WTC11 (cell line): ENCODE data around the gene PROM2. TPM values are rescaled to one million over a fixed set of nuclear protein-coding genes. Genes with fewer than 3 reads are reported as not detected.
A peak's percentile ranks its signal among the peaks of the same experiment; 100 is the strongest.

Experiments used
- ATAC-seq: fragments of 200-7000 bp; cut with Tn5 transposase; 2 replicates; pipeline ENCODE4 v1.10.0; 2021; ENCODE audit warnings: mild to moderate bottlenecking, moderate library complexity
- CTCF ChIA-PET: fragments of 300-600 bp; sonication (Branson Sonifier 250); formaldehyde crosslinking; loops from one replicate; lab custom pipeline; 2021; ENCODE audit warnings: antibody characterized with exemption; lab: Charles Lee
- POLR2A ChIA-PET: fragments of 350-600 bp; sonication (Branson Sonifier 250); formaldehyde crosslinking; loops from one replicate; lab custom pipeline; 2021; ENCODE audit warnings: antibody characterized with exemption; lab: Charles Lee
- DNase-seq: peaks from one replicate; pipeline ENCODE4 v3.0.0; 2021; ENCODE audit warnings: low spot score
- H3K27ac Mint-ChIP-seq: 2 replicates; pipeline ENCODE4 v1.8.0; 2021; ENCODE audit warnings: mixed read lengths
- H3K27me3 Mint-ChIP-seq: 2 replicates; pipeline ENCODE4 v1.8.0; 2021; ENCODE audit warnings: low read depth, mild to moderate bottlenecking, moderate library complexity, mixed read lengths
- H3K36me3 Mint-ChIP-seq: 2 replicates; pipeline ENCODE4 v1.8.0; 2021; ENCODE audit warnings: mixed read lengths
- H3K4me1 Mint-ChIP-seq: 2 replicates; pipeline ENCODE4 v1.8.0; 2022; ENCODE audit warnings: mixed read lengths
- H3K4me3 Mint-ChIP-seq: 2 replicates; pipeline ENCODE4 v1.8.0; 2021; ENCODE audit warnings: mild to moderate bottlenecking, moderate library complexity, mixed read lengths
- H3K9me3 Mint-ChIP-seq: 2 replicates; pipeline ENCODE4 v1.8.0; 2021; ENCODE audit warnings: mixed read lengths
- AR ChIP-seq: fragments of 250-450 bp; sonication (Bioruptor Pico); IDR thresholded peaks from 2 replicates; pipeline ENCODE4 v1.9.0; 2021; ENCODE audit warnings: mild to moderate bottlenecking
- CREB1 ChIP-seq: sonication (generic); formaldehyde crosslinking; IDR thresholded peaks from 2 replicates; pipeline ENCODE4 v1.8.0; 2023; ENCODE audit warnings: mild to moderate bottlenecking, missing genetic modification reagents
- CREM ChIP-seq: sonication (generic); formaldehyde crosslinking; IDR thresholded peaks from 2 replicates; pipeline ENCODE4 v1.8.1; 2022; ENCODE audit warnings: mild to moderate bottlenecking, missing genetic modification reagents, moderate library complexity
- EMX1 ChIP-seq: fragments of 250-450 bp; sonication (Bioruptor Pico); IDR thresholded peaks from 2 replicates; pipeline ENCODE4 v1.8.0; 2021; ENCODE audit warnings: mild to moderate bottlenecking
- KAT7 ChIP-seq: sonication (generic); formaldehyde crosslinking; IDR thresholded peaks from 2 replicates; pipeline ENCODE4 v1.8.1; 2023; ENCODE audit warnings: missing genetic modification reagents, mild to moderate bottlenecking, borderline replicate concordance
- NFYB ChIP-seq: sonication (generic); formaldehyde crosslinking; conservative IDR thresholded peaks from 2 replicates; pipeline ENCODE4 v1.8.0; 2022; ENCODE audit warnings: low read depth, missing genetic modification reagents
- NR3C1 ChIP-seq: sonication (generic); formaldehyde crosslinking; conservative IDR thresholded peaks from 2 replicates; pipeline ENCODE4 v1.8.1; 2023; ENCODE audit warnings: low read depth, mild to moderate bottlenecking, missing genetic modification reagents
- OVOL2 ChIP-seq: fragments of 250-450 bp; sonication (Bioruptor Pico); IDR thresholded peaks from 2 replicates; pipeline ENCODE4 v1.9.0; 2021; ENCODE audit warnings: mild to moderate bottlenecking, borderline replicate concordance
- RELA ChIP-seq: sonication (generic); formaldehyde crosslinking; IDR thresholded peaks from 2 replicates; pipeline ENCODE4 v1.8.1; 2022; ENCODE audit warnings: missing genetic modification reagents, mild to moderate bottlenecking, borderline replicate concordance
- USF2 ChIP-seq: sonication (generic); formaldehyde crosslinking; IDR thresholded peaks from 2 replicates; pipeline ENCODE4 v1.8.1; 2023; ENCODE audit warnings: mild to moderate bottlenecking, missing genetic modification reagents, moderate library complexity
- ZNF121 ChIP-seq: sonication (generic); formaldehyde crosslinking; IDR thresholded peaks from 2 replicates; pipeline ENCODE4 v1.8.0; 2023; ENCODE audit warnings: missing genetic modification reagents
- ZNF416 ChIP-seq: fragments of 250-450 bp; sonication (Bioruptor Pico); IDR thresholded peaks from 2 replicates; pipeline ENCODE4 v1.9.0; 2021; ENCODE audit warnings: mild to moderate bottlenecking, inconsistent platforms
- total RNA-seq: library from RNA; stranded (reverse); gene quantifications from 3 replicates; pipeline ENCODE4 v1.2.3, GENCODE V29; 2021
- TF ChIP-seq, protein P1 (sequence below): fragments of 250-450 bp; sonication (Bioruptor Pico); IDR thresholded peaks from 2 replicates; pipeline ENCODE4 v1.8.0; 2021; ENCODE audit warnings: mild to moderate bottlenecking
- TF ChIP-seq, protein P2 (sequence below): sonication (generic); formaldehyde crosslinking; IDR thresholded peaks from 2 replicates; pipeline ENCODE4 v1.8.0; 2022; ENCODE audit warnings: missing genetic modification reagents
- TF ChIP-seq, protein P3 (sequence below): fragments of 250-450 bp; sonication (Bioruptor Pico); IDR thresholded peaks from 2 replicates; pipeline ENCODE4 v1.9.0; 2021; ENCODE audit warnings: mild to moderate bottlenecking
- TF ChIP-seq, protein P4 (sequence below): fragments of 250-450 bp; sonication (Bioruptor Pico); conservative IDR thresholded peaks from 2 replicates; pipeline ENCODE4 v1.9.0; 2021; ENCODE audit warnings: mild to moderate bottlenecking
- TF ChIP-seq, protein P5 (sequence below): sonication (generic); formaldehyde crosslinking; IDR thresholded peaks from 2 replicates; pipeline ENCODE4 v1.8.1; 2022; ENCODE audit warnings: low read depth, mild to moderate bottlenecking, moderate library complexity, missing genetic modification reagents, borderline replicate concordance
- TF ChIP-seq, protein P6 (sequence below): sonication (generic); formaldehyde crosslinking; IDR thresholded peaks from 2 replicates; pipeline ENCODE4 v1.8.1; 2023; ENCODE audit warnings: mild to moderate bottlenecking, missing genetic modification reagents, borderline replicate concordance

PROM2 gene
- total RNA-seq, 1 experiment from 2014 or later, result 8.3 TPM

- TF ChIP-seq, protein P1, sequence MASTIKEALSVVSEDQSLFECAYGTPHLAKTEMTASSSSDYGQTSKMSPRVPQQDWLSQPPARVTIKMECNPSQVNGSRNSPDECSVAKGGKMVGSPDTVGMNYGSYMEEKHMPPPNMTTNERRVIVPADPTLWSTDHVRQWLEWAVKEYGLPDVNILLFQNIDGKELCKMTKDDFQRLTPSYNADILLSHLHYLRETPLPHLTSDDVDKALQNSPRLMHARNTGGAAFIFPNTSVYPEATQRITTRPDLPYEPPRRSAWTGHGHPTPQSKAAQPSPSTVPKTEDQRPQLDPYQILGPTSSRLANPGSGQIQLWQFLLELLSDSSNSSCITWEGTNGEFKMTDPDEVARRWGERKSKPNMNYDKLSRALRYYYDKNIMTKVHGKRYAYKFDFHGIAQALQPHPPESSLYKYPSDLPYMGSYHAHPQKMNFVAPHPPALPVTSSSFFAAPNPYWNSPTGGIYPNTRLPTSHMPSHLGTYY, result no peak
- TF ChIP-seq, protein P2, sequence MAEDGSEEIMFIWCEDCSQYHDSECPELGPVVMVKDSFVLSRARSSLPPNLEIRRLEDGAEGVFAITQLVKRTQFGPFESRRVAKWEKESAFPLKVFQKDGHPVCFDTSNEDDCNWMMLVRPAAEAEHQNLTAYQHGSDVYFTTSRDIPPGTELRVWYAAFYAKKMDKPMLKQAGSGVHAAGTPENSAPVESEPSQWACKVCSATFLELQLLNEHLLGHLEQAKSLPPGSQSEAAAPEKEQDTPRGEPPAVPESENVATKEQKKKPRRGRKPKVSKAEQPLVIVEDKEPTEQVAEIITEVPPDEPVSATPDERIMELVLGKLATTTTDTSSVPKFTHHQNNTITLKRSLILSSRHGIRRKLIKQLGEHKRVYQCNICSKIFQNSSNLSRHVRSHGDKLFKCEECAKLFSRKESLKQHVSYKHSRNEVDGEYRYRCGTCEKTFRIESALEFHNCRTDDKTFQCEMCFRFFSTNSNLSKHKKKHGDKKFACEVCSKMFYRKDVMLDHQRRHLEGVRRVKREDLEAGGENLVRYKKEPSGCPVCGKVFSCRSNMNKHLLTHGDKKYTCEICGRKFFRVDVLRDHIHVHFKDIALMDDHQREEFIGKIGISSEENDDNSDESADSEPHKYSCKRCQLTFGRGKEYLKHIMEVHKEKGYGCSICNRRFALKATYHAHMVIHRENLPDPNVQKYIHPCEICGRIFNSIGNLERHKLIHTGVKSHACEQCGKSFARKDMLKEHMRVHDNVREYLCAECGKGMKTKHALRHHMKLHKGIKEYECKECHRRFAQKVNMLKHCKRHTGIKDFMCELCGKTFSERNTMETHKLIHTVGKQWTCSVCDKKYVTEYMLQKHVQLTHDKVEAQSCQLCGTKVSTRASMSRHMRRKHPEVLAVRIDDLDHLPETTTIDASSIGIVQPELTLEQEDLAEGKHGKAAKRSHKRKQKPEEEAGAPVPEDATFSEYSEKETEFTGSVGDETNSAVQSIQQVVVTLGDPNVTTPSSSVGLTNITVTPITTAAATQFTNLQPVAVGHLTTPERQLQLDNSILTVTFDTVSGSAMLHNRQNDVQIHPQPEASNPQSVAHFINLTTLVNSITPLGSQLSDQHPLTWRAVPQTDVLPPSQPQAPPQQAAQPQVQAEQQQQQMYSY, result no peak
- TF ChIP-seq, protein P3, sequence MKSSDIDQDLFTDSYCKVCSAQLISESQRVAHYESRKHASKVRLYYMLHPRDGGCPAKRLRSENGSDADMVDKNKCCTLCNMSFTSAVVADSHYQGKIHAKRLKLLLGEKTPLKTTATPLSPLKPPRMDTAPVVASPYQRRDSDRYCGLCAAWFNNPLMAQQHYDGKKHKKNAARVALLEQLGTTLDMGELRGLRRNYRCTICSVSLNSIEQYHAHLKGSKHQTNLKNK (CRISPR knock-in tag), result no peak
- TF ChIP-seq, protein P4, sequence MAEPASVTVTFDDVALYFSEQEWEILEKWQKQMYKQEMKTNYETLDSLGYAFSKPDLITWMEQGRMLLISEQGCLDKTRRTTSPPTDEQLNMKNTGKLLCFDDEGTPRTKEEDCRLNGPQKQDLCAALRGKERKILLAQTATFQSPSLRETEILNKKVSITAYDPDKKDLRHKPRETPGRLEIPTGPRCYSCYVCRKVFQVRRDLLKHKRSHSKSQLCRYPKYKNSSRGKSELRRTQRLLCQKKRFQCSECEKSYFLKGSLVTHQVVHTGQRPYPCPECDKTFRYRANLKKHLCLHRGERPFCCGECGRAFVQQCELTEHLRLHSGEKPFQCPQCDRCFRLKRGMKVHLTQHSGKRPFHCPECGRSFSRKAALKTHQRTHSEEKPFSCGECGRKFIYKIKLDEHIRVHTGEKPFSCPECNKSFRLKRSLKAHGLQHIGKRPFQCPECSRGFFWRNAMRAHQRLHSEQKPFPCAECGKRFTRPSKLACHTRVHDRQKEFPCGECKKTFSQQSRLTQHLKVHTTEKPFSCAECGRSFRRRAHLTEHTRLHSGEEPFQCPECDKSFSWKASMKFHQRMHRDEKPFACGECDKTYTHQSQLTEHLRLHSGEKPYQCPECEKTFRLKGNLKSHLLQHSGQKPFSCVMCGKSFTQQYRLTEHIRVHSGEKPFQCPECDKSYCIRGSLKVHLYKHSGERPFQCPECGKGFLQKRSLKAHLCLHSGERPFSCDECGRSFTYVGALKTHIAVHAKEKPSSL (CRISPR knock-in tag), result no peak
- TF ChIP-seq CREM (CRISPR knock-in tag), result no peak
Observed at GRCh38 chr2:95327861-95328260, 53.6 kb downstream of the PROM2 start (continued).

DNA sequence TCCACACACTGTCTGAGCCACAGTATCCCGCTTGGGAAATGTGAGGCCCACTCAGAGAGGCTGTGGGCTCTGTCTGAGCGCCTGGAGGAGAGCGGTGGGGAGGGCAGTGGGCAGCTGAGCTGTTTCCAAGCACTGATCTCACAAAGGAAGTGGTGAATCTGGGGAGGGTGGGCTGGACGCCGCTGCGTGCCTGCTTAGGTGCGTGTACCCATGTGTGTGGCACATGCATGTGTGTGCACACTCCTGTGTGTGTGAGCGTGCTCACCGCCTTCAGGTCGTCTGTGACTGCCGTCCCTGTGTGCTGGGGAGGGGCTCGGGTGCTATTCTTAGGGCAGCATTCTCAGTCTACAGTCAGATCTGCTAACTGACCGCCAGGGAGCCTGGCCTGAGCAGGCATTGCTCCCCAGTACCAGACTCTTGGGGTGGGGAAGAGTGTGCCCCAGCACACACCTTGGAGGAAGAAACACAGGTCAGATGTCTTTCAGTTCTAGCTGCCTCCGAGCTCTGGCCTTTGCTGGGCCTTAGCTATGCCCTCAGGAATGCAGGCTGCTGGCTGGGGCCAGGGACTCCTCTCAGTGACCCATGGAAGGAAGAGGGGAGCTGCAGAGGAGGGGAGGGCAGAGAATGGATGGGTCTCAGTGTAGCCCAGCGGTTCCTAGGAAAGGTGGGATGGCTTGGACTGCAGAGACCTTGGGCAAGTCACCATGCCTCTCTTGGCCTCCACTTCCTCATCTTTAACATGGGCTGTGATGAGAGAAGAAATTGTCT lies 54.3 kb downstream of the PROM2 start:
- Mint-ChIP-seq H3K4me3 (no peak overlapping the region), H3K36me3 (no peaks in the 10 kb centered on the region), H3K27ac (no peak overlapping the region), H3K4me1 (0 out of 2 replicates have a peak, but pooled peaks cover 2% of the 10 kb centered on the region), H3K9me3 (peaks cover 9% of the 10 kb centered on the region), H3K27me3 (no peaks in the 10 kb centered on the region; the same call in 1 of the 2 replicates)
- POLR2A ChIA-PET, result no interaction called here
- CTCF ChIA-PET, result interaction anchor here (0.6 to 5.2 kb wide), 9 partner anchors 9 to 305 kb away, joined by 3 to 28 read pairs (median 6); no protein-coding TSS in a partner anchor
- DNase-seq (no peak), ATAC-seq (peak; percentile 20; the same call in 1 of the 2 replicates)
- TF ChIP-seq EMX1 (CRISPR knock-in tag), result no peak
- no peak for TF ChIP-seq USF2 (CRISPR knock-in tag)
- TF ChIP-seq NR3C1 (CRISPR knock-in tag), result no peak
- TF ChIP-seq CREB1 (CRISPR knock-in tag), result no peak
- TF ChIP-seq NFYB (CRISPR knock-in tag), result no peak
- no peak for TF ChIP-seq OVOL2
- TF ChIP-seq ZNF121 (CRISPR knock-in tag), result no peak
- no peak for TF ChIP-seq ZNF416 (CRISPR knock-in tag)
- TF ChIP-seq, protein P5, sequence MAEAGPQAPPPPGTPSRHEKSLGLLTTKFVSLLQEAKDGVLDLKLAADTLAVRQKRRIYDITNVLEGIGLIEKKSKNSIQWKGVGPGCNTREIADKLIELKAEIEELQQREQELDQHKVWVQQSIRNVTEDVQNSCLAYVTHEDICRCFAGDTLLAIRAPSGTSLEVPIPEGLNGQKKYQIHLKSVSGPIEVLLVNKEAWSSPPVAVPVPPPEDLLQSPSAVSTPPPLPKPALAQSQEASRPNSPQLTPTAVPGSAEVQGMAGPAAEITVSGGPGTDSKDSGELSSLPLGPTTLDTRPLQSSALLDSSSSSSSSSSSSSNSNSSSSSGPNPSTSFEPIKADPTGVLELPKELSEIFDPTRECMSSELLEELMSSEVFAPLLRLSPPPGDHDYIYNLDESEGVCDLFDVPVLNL (CRISPR knock-in tag), result no peak
- no peak for TF ChIP-seq KAT7 (CRISPR knock-in tag)
- TF ChIP-seq, protein P6, sequence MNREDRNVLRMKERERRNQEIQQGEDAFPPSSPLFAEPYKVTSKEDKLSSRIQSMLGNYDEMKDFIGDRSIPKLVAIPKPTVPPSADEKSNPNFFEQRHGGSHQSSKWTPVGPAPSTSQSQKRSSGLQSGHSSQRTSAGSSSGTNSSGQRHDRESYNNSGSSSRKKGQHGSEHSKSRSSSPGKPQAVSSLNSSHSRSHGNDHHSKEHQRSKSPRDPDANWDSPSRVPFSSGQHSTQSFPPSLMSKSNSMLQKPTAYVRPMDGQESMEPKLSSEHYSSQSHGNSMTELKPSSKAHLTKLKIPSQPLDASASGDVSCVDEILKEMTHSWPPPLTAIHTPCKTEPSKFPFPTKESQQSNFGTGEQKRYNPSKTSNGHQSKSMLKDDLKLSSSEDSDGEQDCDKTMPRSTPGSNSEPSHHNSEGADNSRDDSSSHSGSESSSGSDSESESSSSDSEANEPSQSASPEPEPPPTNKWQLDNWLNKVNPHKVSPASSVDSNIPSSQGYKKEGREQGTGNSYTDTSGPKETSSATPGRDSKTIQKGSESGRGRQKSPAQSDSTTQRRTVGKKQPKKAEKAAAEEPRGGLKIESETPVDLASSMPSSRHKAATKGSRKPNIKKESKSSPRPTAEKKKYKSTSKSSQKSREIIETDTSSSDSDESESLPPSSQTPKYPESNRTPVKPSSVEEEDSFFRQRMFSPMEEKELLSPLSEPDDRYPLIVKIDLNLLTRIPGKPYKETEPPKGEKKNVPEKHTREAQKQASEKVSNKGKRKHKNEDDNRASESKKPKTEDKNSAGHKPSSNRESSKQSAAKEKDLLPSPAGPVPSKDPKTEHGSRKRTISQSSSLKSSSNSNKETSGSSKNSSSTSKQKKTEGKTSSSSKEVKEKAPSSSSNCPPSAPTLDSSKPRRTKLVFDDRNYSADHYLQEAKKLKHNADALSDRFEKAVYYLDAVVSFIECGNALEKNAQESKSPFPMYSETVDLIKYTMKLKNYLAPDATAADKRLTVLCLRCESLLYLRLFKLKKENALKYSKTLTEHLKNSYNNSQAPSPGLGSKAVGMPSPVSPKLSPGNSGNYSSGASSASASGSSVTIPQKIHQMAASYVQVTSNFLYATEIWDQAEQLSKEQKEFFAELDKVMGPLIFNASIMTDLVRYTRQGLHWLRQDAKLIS, result no peak
- TF ChIP-seq AR (CRISPR knock-in tag), result no peak
- no peak for TF ChIP-seq RELA
